Activated CD4-positive, alpha-beta T cell treated with anti-CD3 and anti-CD28 coated beads for 36 hours (primary cell): ENCODE results near the gene RNF157. TPM values are rescaled to one million over a fixed set of nuclear protein-coding genes. Genes with fewer than 3 reads are reported as not detected.

Experiments
- ATAC-seq: fragments of 200-7000 bp; cut with Tn5 transposase; one replicate; pipeline ENCODE4 v1.10.0; 2021; ENCODE audit warnings: mild to moderate bottlenecking, moderate library complexity
- CTCF ChIA-PET: fragments of 350-600 bp; sonication (Branson Sonifier 250); formaldehyde crosslinking; loops from one replicate; lab custom pipeline; 2021; ENCODE audit warnings: antibody characterized with exemption; lab: Charles Lee
- POLR2A ChIA-PET: fragments of 350-600 bp; sonication (Branson Sonifier 250); formaldehyde crosslinking; loops from one replicate; lab custom pipeline; 2021; ENCODE audit warnings: antibody characterized with exemption, inconsistent platforms; lab: Charles Lee
- DNase-seq: peaks from one replicate; pipeline ENCODE4 v3.0.0-alpha.2; 2020
- H3K27ac Mint-ChIP-seq: one replicate; pipeline ENCODE4 v1.8.0; 2021; ENCODE audit warnings: mixed read lengths
- H3K27me3 Mint-ChIP-seq: one replicate; pipeline ENCODE4 v1.8.0; 2021; ENCODE audit warnings: mixed read lengths
- H3K36me3 Mint-ChIP-seq: one replicate; pipeline ENCODE4 v1.8.0; 2021; ENCODE audit warnings: low read depth, mixed read lengths
- H3K4me1 Mint-ChIP-seq: one replicate; pipeline ENCODE4 v1.8.0; 2021; ENCODE audit warnings: mixed read lengths
- H3K4me3 Mint-ChIP-seq: one replicate; pipeline ENCODE4 v1.8.0; 2021; ENCODE audit warnings: mild to moderate bottlenecking, moderate library complexity, mixed read lengths
- H3K9me3 Mint-ChIP-seq: one replicate; pipeline ENCODE4 v1.8.0; 2021; ENCODE audit warnings: low read depth, mixed read lengths
- intact Hi-C, 2 experiments: fragments of 100-400 bp; cut with DNase I in 1 of 2; cut with micrococcal nuclease in 1 of 2; formaldehyde crosslinking; loops; one replicate each; pipeline versions ENCODE4 v1.14.2 to v1.15.1; 2022 to 2024; cut with DNase I, micrococcal nuclease
- total RNA-seq, 2 experiments: library from RNA; stranded (reverse); gene quantifications; one replicate each; pipeline ENCODE4 v1.2.3, GENCODE V29; 2021

The RNF157 gene
- total RNA-seq, 2 experiments from 2014 or later, result 24.0 to 39.4 TPM

DNA sequence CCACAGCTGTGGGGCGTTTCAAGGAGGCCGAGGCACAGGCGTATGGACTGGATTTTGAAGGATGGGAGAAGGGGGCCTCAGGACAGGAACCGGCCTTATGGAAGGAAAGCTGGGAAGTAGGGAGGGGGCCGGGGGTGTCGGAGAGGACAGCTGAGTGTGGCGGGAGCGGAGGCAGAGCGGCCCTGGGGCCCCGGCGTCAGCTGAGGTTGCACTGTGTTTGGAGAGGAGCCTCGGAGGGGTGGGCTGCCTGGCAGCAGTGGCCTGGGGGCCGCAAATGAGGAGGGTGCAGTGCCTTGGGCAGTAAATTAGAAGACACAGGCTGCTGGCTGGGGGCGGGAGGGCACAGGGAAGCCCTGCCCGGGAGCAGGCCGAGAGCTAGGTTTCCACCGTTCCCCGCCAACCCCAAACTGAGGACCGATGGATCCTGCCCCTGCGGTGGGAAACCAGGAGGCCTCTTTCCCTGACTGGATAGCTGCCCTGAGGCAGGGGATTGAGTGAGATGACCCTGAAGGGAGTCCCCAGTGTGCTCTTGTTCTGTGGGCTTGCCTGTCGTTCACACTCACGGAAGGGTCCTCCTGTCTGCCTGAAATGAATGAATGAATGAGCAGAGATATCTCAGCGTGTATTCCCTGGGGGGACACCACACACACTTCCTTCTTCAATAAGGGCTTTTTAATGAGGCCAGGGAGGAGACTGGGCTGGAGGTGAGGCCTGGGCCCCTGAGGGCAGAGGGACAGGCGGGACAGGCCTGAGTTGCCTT, 117.7 kb downstream of the RNF157 start:
- CTCF ChIA-PET, result interaction anchor here (0.6 to 10.1 kb wide), 3 partner anchors 57 to 157 kb away, joined by 3 to 150 read pairs (median 13); no protein-coding TSS in a partner anchor
- peak overlapping the region; percentile 80 for H3K27ac Mint-ChIP-seq
- no peak for ATAC-seq
- H3K27me3 Mint-ChIP-seq, result no peaks in the 10 kb centered on the region
- peaks cover 19% of the 10 kb centered on the region for H3K4me1 Mint-ChIP-seq
- POLR2A ChIA-PET, result interaction anchor here (2.3 kb wide), 1 partner anchor 150 kb away, joined by 9 read pairs; no protein-coding TSS in a partner anchor
- H3K36me3 Mint-ChIP-seq, result no peaks in the 10 kb centered on the region
- intact Hi-C loops, result loop anchor here in 1 of 2 experiments (2.0 to 5.0 kb wide), 2 partner anchors 58 to 175 kb away; no protein-coding TSS in a partner anchor
- DNase-seq, result no peak
- H3K4me3 Mint-ChIP-seq, result no peak overlapping the region
- no peaks in the 10 kb centered on the region for H3K9me3 Mint-ChIP-seq

GRCh38 chr17:76121932-76122430, 118.3 kb downstream of the RNF157 start:
- Mint-ChIP-seq H3K4me1 (peaks cover 14% of the 10 kb centered on the region), H3K9me3 (no peaks in the 10 kb centered on the region), H3K36me3 (no peaks in the 10 kb centered on the region), H3K4me3 (no peak overlapping the region), H3K27ac (peak overlapping the region; percentile 80), H3K27me3 (no peaks in the 10 kb centered on the region)
- DNase-seq, result peak; percentile 61
- ChIA-PET POLR2A (interaction anchor here (0.8 to 2.3 kb wide), 5 partner anchors 60 to 153 kb away, joined by 3 to 9 read pairs (median 5); no protein-coding TSS in a partner anchor), CTCF (interaction anchor here (0.6 to 10.1 kb wide), 15 partner anchors 24 to 181 kb away, joined by 3 to 150 read pairs (median 5); no protein-coding TSS in a partner anchor)
- intact Hi-C loops, result loop anchor here (1.0 to 5.0 kb wide), 5 partner anchors 59 to 177 kb away; no protein-coding TSS in a partner anchor
- ATAC-seq, result peak; percentile 20

DNA sequence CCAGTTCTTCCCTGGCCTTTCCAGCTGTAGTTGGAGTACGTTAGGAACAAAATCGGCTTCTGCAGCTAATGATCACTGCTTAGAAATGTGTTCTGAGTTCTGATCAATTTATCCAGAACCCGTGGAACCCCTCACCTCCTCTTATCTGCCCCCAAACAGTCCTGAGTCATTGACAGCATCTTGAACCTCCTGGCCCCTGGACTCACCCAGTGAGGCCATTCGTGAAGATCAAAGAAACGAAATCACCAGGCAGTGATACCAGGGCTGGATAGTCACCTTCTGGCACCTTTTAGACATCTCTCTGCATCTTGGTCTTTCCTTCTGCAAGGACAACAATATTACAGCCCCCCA, 119.7 kb downstream of the RNF157 start:
- H3K36me3 Mint-ChIP-seq, result no peaks in the 10 kb centered on the region
- ATAC-seq (no peak), DNase-seq (no peak)
- intact Hi-C loops, result loop anchor here (1.0 to 5.0 kb wide), 4 partner anchors 62 to 179 kb away; no protein-coding TSS in a partner anchor
- ChIA-PET POLR2A (interaction anchor here (1.0 to 1.5 kb wide), 2 partner anchors 61 to 69 kb away, joined by 3 to 5 read pairs; no protein-coding TSS in a partner anchor), CTCF (interaction anchor here (0.5 to 10.1 kb wide), 20 partner anchors 9 to 277 kb away, joined by 3 to 150 read pairs (median 5); no protein-coding TSS in a partner anchor)
- H3K27ac Mint-ChIP-seq, result peak overlapping the region; percentile 84
- H3K27me3 Mint-ChIP-seq, result no peaks in the 10 kb centered on the region
- no peaks in the 10 kb centered on the region for H3K9me3 Mint-ChIP-seq
- peaks cover 9% of the 10 kb centered on the region for H3K4me1 Mint-ChIP-seq
- H3K4me3 Mint-ChIP-seq, result no peak overlapping the region

- Mint-ChIP-seq H3K36me3 (no peaks in the 10 kb centered on the region), H3K4me1 (peaks cover 9% of the 10 kb centered on the region), H3K4me3 (no peak overlapping the region), H3K27me3 (no peaks in the 10 kb centered on the region), H3K27ac (no peak overlapping the region), H3K9me3 (no peaks in the 10 kb centered on the region)
- DNase-seq (no peak), ATAC-seq (no peak)
- ChIA-PET POLR2A (no interaction called here), CTCF (interaction anchor here (0.5 to 10.1 kb wide), 12 partner anchors 11 to 486 kb away, joined by 3 to 150 read pairs (median 3); no protein-coding TSS in a partner anchor)
- intact Hi-C loops, result loop anchor here in 1 of 2 experiments (5.0 kb wide), 1 partner anchor 178 kb away; no protein-coding TSS in a partner anchor
Observed at GRCh38 chr17:76119409-76120371, 120.6 kb downstream of the RNF157 start.

- DNase-seq (no peak), ATAC-seq (no peak)
- ChIA-PET POLR2A (interaction anchor here (0.6 kb wide), 2 partner anchors 67 to 208 kb away, joined by 3 to 4 read pairs; no protein-coding TSS in a partner anchor), CTCF (interaction anchor here (0.6 to 0.8 kb wide), 5 partner anchors 19 to 135 kb away, joined by 3 to 4 read pairs (median 3); no protein-coding TSS in a partner anchor)
- H3K36me3 Mint-ChIP-seq, result no peaks in the 10 kb centered on the region
- no peaks in the 10 kb centered on the region for H3K4me1 Mint-ChIP-seq
- intact Hi-C loops, result no loop called here
- H3K27me3 Mint-ChIP-seq, result no peaks in the 10 kb centered on the region
- H3K9me3 Mint-ChIP-seq, result no peaks in the 10 kb centered on the region
- no peak overlapping the region for H3K27ac Mint-ChIP-seq
- no peak overlapping the region for H3K4me3 Mint-ChIP-seq
Observed at GRCh38 chr17:76115138-76115754, 125.0 kb downstream of the RNF157 start.

- intact Hi-C loops, result no loop called here
- POLR2A ChIA-PET, result no interaction called here
Observed at GRCh38 chr17:76111956-76112355, 128.3 kb downstream of the RNF157 start.

GRCh38 chr17:76107509-76107908, 132.8 kb downstream of the RNF157 start:
- ATAC-seq (no peak), DNase-seq (no peak)
- no peaks in the 10 kb centered on the region for H3K36me3 Mint-ChIP-seq
- no peak overlapping the region for H3K27ac Mint-ChIP-seq
- H3K4me1 Mint-ChIP-seq, result peaks cover 8% of the 10 kb centered on the region
- no peaks in the 10 kb centered on the region for H3K27me3 Mint-ChIP-seq
- ChIA-PET POLR2A (interaction anchor here (0.6 kb wide), 1 partner anchor 405 kb away, joined by 3 read pairs; no protein-coding TSS in a partner anchor), CTCF (interaction anchor here (0.9 to 1.6 kb wide), 5 partner anchors 72 to 434 kb away, joined by 3 to 4 read pairs (median 4); no protein-coding TSS in a partner anchor)
- H3K4me3 Mint-ChIP-seq, result no peak overlapping the region
- H3K9me3 Mint-ChIP-seq, result no peaks in the 10 kb centered on the region
- intact Hi-C loops, result loop anchor here in 1 of 2 experiments (1.0 to 10.0 kb wide), 2 partner anchors 93 to 397 kb away; partner anchors contain the start of gene RHBDF2

More at GRCh38 chr17:76111956-76112355, 128.3 kb downstream of the RNF157 start:
- ATAC-seq (no peak), DNase-seq (no peak)
- CTCF ChIA-PET, result interaction anchor here (0.7 to 2.6 kb wide), 4 partner anchors 99 to 286 kb away, joined by 3 to 8 read pairs (median 4); no protein-coding TSS in a partner anchor
- Mint-ChIP-seq H3K4me3 (no peak overlapping the region), H3K27me3 (no peaks in the 10 kb centered on the region), H3K36me3 (no peaks in the 10 kb centered on the region), H3K9me3 (no peaks in the 10 kb centered on the region), H3K4me1 (no peaks in the 10 kb centered on the region), H3K27ac (no peak overlapping the region)

GRCh38 chr17:76106703-76107102, 133.6 kb downstream of the RNF157 start:
- Mint-ChIP-seq H3K27ac (no peak overlapping the region), H3K4me3 (no peak overlapping the region)

DNA sequence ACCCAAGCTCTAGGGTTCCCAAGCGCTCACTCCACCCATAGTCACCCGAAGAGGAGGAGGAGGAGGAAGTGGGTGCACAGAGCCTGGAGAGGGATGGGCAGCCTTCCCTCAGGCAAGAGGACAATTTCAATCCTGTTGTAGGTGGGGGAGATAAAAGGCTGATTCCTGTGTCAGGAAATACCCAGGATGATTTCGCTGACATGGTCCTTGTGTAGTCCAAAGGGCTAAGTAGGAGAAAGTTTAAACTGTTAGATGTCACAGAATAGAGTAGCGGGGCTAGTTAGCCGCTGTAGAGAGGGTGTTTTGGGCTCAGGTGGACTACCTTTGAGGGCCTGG, 135.4 kb downstream of the RNF157 start:
- POLR2A ChIA-PET, result interaction anchor here (0.9 to 2.0 kb wide), 2 partner anchors 24 to 167 kb away, joined by 3 to 4 read pairs; no protein-coding TSS in a partner anchor
- Mint-ChIP-seq H3K4me1 (peaks cover 17% of the 10 kb centered on the region), H3K36me3 (peaks cover 4% of the 10 kb centered on the region), H3K9me3 (no peaks in the 10 kb centered on the region), H3K27ac (no peak overlapping the region), H3K27me3 (no peaks in the 10 kb centered on the region), H3K4me3 (peak overlapping the region; percentile 90)
- CTCF ChIA-PET, result interaction anchor here (0.6 to 1.1 kb wide), 4 partner anchors 16 to 270 kb away, joined by 3 read pairs; no protein-coding TSS in a partner anchor
- DNase-seq (no peak), ATAC-seq (no peak)
- intact Hi-C loops, result loop anchor here in 1 of 2 experiments (10.0 kb wide), 1 partner anchor 400 kb away; the partner anchor contains the start of gene RHBDF2

More at GRCh38 chr17:76106703-76107102, 133.6 kb downstream of the RNF157 start:
- H3K36me3 Mint-ChIP-seq, result no peaks in the 10 kb centered on the region
- H3K27me3 Mint-ChIP-seq, result no peaks in the 10 kb centered on the region
- H3K4me1 Mint-ChIP-seq, result peaks cover 13% of the 10 kb centered on the region
- no peak for DNase-seq
- CTCF ChIA-PET, result interaction anchor here (0.6 to 1.3 kb wide), 5 partner anchors 87 to 244 kb away, joined by 3 to 6 read pairs (median 4); no protein-coding TSS in a partner anchor
- intact Hi-C loops, result loop anchor here in 1 of 2 experiments (1.0 to 10.0 kb wide), 2 partner anchors 92 to 398 kb away; partner anchors contain the start of gene RHBDF2
- POLR2A ChIA-PET, result interaction anchor here (0.7 kb wide), 1 partner anchor 166 kb away, joined by 5 read pairs; the partner anchor contains the start of gene FBF1
- no peak for ATAC-seq
- no peaks in the 10 kb centered on the region for H3K9me3 Mint-ChIP-seq
